GM12865 (cell line): ENCODE results near the gene ATAT1.
"Not testable (repeated sequence)": the region's sequence is repeated elsewhere in the genome, so short reads cannot be mapped to it uniquely, and the experiment has no call there.

Experiments
- DNase-seq: peaks from one replicate; pipeline ENCODE4 v3.0.0; 2010; ENCODE audit warnings: low read depth
- H3K4me3 ChIP-seq: 2 replicates; pipeline ENCODE4 v1.5.1; 2011; ENCODE audit warnings: mild to moderate bottlenecking, low read depth, low read length, control low read depth
- TF ChIP-seq, protein P1 (sequence below): IDR thresholded peaks from 2 replicates; pipeline ENCODE4 v1.5.1; 2011; ENCODE audit warnings: low read length, control low read depth, low read depth, inconsistent platforms; ENCODE audit not compliant: insufficient read depth; ENCODE audit errors: missing control alignments

Gene ATAT1

GRCh38 chr6:30647242-30648116 lies 20.8 kb downstream of the ATAT1 start:
- DNase-seq, result peak; percentile 86
- TF ChIP-seq, protein P1, sequence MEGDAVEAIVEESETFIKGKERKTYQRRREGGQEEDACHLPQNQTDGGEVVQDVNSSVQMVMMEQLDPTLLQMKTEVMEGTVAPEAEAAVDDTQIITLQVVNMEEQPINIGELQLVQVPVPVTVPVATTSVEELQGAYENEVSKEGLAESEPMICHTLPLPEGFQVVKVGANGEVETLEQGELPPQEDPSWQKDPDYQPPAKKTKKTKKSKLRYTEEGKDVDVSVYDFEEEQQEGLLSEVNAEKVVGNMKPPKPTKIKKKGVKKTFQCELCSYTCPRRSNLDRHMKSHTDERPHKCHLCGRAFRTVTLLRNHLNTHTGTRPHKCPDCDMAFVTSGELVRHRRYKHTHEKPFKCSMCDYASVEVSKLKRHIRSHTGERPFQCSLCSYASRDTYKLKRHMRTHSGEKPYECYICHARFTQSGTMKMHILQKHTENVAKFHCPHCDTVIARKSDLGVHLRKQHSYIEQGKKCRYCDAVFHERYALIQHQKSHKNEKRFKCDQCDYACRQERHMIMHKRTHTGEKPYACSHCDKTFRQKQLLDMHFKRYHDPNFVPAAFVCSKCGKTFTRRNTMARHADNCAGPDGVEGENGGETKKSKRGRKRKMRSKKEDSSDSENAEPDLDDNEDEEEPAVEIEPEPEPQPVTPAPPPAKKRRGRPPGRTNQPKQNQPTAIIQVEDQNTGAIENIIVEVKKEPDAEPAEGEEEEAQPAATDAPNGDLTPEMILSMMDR, result no peak
- H3K4me3 ChIP-seq, result peak overlapping the region; percentile 77

- TF ChIP-seq, protein P1, result no peak
- no peak overlapping the region for H3K4me3 ChIP-seq
- no peak for DNase-seq
These were observed 24.5 kb downstream of the ATAT1 start for GRCh38 chr6:30651143-30651542.

GRCh38 chr6:30654798-30655742 lies 28.4 kb downstream of the ATAT1 start:
- TF ChIP-seq, protein P1, result no peak
- no peak for DNase-seq
- H3K4me3 ChIP-seq, result no peak overlapping the region

DNA sequence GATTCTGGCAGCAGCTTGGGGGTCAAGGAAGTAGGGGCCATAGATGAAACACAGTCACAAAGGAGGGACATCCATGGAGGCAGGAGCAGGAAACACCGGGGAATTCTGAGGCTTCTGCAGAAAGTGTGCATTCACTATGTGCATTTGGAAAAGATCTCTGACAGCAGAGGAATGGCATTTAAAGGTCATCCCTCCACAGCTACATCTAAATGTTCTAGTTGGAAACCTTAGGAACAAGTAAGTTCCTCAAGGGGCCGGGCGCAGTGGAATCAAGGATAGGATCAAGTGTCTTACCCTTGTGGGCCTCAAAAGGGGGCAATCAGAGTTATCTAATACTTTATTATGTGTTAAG lies 29.0 kb downstream of the ATAT1 start:
- TF ChIP-seq, protein P1, result no peak
- H3K4me3 ChIP-seq, result no peak overlapping the region
- no peak for DNase-seq

DNA sequence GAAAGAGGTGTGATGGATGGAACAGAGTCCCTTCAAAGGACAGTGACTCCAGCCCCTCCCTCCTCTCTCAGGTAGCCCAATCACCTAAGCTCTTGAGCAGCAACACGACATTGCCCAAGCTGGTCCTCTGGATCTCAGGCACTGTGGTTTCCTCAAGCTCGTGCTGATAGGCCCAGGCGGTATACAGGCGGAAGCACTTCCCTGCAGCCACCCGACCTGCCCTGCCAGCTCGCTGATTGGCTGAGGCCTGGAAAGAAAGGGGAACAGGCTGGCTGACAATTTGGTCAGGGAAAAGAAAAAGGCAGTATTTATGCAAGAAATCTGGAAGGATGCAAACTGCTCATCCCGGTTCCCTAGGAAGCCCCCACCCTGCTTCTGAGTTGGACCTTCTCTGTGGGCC lies 29.8 kb downstream of the ATAT1 start:
- TF ChIP-seq, protein P1, result no peak
- no peak overlapping the region for H3K4me3 ChIP-seq
- no peak for DNase-seq

DNA sequence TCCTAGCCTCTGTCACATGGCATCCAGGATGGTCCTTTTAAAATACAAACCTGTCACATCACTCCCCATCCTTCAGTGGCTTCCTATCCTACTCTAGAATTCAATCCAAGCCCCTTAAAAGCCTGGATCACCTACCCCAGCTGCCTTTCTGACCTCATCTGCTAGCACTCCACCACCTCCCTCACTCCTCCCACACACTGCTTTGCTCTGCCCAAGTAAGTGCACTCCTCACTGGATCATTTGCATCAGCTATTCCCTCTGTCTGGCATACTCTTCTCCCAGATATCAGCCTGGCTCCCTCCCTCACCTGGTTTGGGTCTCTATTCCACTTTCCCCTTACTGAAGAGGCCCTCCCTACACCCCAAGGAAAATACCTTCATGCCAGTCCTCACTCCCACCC lies 30.8 kb downstream of the ATAT1 start:
- H3K4me3 ChIP-seq, result no peak overlapping the region
- TF ChIP-seq, protein P1, result no peak
- DNase-seq, result no peak

- not testable (repeated sequence) for H3K4me3 ChIP-seq, DNase-seq
These were observed 31.2 kb downstream of the ATAT1 start for GRCh38 chr6:30657922-30658321.
